ENCODE data around the gene FAM89B.

The FAM89B gene

DNA sequence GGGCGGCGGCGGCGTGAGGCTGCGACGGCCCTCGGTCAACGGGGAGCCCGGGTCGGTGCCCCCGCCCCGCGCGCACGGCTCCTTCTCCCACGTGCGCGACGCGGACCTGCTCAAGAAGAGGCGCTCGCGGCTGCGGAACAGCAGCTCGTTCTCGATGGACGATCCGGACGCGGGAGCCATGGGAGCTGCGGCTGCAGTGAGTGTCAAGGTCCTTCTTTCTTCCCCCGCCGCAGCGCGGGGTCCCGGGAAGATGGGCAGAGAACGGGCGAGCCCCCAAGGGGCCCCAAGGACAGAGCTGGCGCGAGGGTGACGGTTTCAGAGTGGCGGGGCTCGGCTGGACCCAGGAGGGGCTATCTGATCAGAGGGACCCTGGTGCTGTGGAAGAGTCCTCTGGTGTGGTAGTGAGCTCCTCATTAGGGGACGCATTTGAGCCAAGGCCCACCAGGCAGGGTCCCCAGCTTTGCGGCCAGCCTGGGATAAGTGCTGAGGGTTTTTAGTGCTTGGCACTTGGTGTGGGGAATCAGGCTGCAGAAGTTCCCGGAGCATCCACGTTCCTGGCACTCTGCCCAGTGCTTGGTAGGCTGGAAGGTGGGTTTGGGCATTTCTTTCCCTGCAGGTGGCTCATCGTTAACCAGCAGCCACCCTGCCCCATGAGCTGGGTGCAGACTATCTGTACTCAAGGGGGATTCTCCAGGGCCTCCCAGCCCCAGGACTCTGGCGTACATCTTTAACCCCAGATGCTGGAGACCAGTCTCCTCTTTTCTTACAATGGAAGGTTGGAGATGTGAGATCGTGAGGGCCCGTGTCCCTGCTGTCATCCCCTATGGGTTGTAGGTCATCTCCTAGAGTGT is 13.3 kb downstream of the FAM89B start:
- peaks cover 63% of the 10 kb centered on the region for H3K27me3 ChIP-seq (ENCODE audit: control insufficient read depth, insufficient read depth, low read length)
- no peak overlapping the region for H3K27ac ChIP-seq (ENCODE audit: low read depth, low read length)
- no peak overlapping the region for H3K9ac ChIP-seq (ENCODE audit: low read depth, low read length)
- H3K36me3 ChIP-seq (ENCODE audit: control insufficient read depth, insufficient read depth, low read length): no peaks in the 10 kb centered on the region
- H3K4me3 ChIP-seq (ENCODE audit: low read depth, low read length): no peak overlapping the region; the same call in 1 of the 2 replicates
- H3K4me1 ChIP-seq (ENCODE audit: control insufficient read depth, insufficient read depth, low read length): no peaks in the 10 kb centered on the region; the same call in 1 of the 2 replicates
- no peaks in the 10 kb centered on the region for H3K9me3 ChIP-seq (ENCODE audit: control insufficient read depth, insufficient read depth, low read length)

GRCh38 chr11:65586247-65586630 is 13.9 kb downstream of the FAM89B start:
- Histone ChIP-seq H3K27ac (ENCODE audit: low read depth, low read length) (no peak overlapping the region), H3K36me3 (ENCODE audit: control insufficient read depth, insufficient read depth, low read length) (no peaks in the 10 kb centered on the region), H3K9ac (ENCODE audit: low read depth, low read length) (no peak overlapping the region), H3K4me1 (ENCODE audit: control insufficient read depth, insufficient read depth, low read length) (no peaks in the 10 kb centered on the region; the same call in 1 of the 2 replicates), H3K27me3 (ENCODE audit: control insufficient read depth, insufficient read depth, low read length) (peaks cover 69% of the 10 kb centered on the region), H3K9me3 (ENCODE audit: control insufficient read depth, insufficient read depth, low read length) (no peaks in the 10 kb centered on the region), H3K4me3 (ENCODE audit: low read depth, low read length) (no peak overlapping the region)

DNA sequence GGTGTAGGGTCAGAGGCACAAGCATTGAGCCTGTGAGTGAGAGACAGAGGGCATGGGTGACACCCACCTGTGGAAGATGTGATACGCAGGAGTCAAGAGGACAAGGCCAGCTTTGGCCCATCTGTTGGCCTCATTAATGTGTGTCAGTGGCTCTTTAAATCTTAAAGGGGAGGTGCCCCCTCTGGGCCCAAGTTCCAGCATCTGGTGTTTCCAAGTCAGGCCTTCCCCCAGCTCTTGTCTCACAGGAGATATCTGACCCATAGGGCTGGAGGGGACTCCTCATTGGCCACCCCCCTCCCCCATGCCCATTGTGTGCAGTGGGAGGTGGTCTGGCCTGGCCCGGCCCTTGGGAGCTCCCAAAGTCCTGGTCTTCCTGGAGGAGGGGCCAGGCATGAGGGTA is 14.3 kb downstream of the FAM89B start:
- Histone ChIP-seq H3K27ac (ENCODE audit: low read depth, low read length) (no peak overlapping the region), H3K27me3 (ENCODE audit: control insufficient read depth, insufficient read depth, low read length) (peaks cover 73% of the 10 kb centered on the region), H3K9ac (ENCODE audit: low read depth, low read length) (no peak overlapping the region), H3K9me3 (ENCODE audit: control insufficient read depth, insufficient read depth, low read length) (no peaks in the 10 kb centered on the region), H3K4me1 (ENCODE audit: control insufficient read depth, insufficient read depth, low read length) (no peaks in the 10 kb centered on the region; the same call in 1 of the 2 replicates), H3K36me3 (ENCODE audit: control insufficient read depth, insufficient read depth, low read length) (no peaks in the 10 kb centered on the region), H3K4me3 (ENCODE audit: low read depth, low read length) (no peak overlapping the region)

DNA sequence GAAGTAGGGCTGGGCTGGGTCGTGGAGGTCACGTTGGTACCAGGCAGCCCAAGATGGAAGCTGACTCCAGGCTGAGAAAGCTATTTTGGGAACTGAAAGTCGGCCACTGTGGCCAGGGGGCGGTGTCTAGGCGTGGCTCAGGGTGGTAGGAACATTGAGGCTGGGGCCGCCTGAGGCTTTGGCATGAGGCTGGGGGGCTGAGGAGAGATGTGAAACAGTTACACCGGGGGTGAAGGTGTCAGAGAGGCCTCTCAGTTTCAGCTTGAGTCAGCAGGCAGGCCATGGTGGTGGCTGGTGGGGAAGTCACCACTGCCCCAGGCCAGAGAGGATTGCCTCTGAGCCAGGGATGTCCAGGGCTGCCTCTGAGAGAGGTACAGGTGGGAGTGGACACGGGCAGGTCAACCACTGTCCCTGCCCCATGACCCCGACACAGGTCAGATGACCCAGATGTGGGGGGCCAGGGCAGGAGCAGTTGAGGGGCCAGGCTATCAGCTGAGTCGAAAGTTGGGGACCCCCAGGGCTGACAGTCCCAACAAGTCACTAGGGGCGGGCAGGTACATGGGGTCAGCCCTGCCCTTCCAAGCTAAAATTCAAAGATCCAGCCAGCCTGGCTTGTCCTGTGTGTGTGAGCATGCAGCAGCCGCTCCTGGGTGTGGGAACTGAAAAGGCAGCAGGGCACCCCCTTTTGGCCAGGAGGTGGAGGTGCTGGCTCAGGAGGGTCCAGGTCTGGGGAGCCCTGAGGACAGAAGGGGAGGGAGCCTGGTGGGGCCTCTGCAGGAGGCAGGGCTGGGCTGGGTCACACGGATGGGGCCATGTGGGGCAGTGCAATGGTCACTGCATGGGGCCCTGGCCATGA is 16.1 kb downstream of the FAM89B start:
- Histone ChIP-seq H3K9ac (ENCODE audit: low read depth, low read length) (no peak overlapping the region), H3K27ac (ENCODE audit: low read depth, low read length) (no peak overlapping the region), H3K36me3 (ENCODE audit: control insufficient read depth, insufficient read depth, low read length) (no peaks in the 10 kb centered on the region)

DNA sequence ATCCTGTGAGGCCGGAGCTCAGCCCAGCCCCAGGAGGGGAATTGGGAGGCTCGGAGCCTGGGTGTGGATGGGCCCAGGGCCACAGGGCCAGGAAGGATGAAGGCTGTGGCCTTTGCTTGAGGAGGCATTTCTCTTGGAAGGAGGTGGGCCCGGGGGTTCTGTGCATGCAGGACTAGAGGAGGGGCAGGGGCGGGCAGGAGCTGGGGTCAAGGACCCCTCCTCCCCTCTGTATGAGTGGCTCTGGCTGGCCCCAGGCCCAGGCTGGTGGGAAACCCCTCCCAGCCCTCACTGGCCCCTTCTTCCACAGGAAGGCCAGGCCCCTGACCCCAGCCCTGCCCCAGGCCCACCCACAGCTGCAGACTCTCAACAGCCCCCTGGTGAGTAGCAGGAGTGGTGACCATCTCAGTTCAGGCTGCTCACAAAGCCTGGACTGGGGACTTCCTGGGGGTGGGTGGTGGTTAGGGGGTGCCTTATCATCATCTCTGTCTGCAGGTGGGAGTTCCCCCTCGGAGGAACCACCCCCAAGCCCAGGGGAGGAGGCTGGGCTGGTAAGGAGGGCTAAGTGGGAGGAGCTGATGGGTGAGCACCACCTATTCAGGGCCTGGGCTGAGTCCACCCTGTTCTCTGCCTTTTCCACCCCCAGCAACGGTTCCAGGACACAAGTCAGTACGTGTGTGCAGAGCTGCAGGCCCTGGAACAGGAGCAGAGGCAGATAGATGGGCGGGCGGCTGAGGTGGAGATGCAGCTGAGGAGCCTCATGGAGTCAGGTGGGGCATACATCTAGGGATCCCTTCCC is 17.3 kb downstream of the FAM89B start:
- no peak overlapping the region for H3K27ac ChIP-seq (ENCODE audit: low read depth, low read length)
- H3K4me3 ChIP-seq (ENCODE audit: low read depth, low read length): no peak overlapping the region
- H3K4me1 ChIP-seq (ENCODE audit: control insufficient read depth, insufficient read depth, low read length): peaks cover 3% of the 10 kb centered on the region; the same call in 1 of the 2 replicates
- peaks cover 72% of the 10 kb centered on the region for H3K27me3 ChIP-seq (ENCODE audit: control insufficient read depth, insufficient read depth, low read length)
- H3K9ac ChIP-seq (ENCODE audit: low read depth, low read length): no peak overlapping the region
- H3K36me3 ChIP-seq (ENCODE audit: control insufficient read depth, insufficient read depth, low read length): no peaks in the 10 kb centered on the region
- H3K9me3 ChIP-seq (ENCODE audit: control insufficient read depth, insufficient read depth, low read length): no peaks in the 10 kb centered on the region

More for the DNA sequence above, 16.1 kb downstream of the FAM89B start:
- Histone ChIP-seq H3K4me3 (ENCODE audit: low read depth, low read length) (no peak overlapping the region), H3K27me3 (ENCODE audit: control insufficient read depth, insufficient read depth, low read length) (peaks cover 78% of the 10 kb centered on the region), H3K9me3 (ENCODE audit: control insufficient read depth, insufficient read depth, low read length) (no peaks in the 10 kb centered on the region), H3K4me1 (ENCODE audit: control insufficient read depth, insufficient read depth, low read length) (peaks cover 3% of the 10 kb centered on the region; the same call in 1 of the 2 replicates)

- H3K9ac ChIP-seq (ENCODE audit: low read depth, low read length): no peak overlapping the region
- no peak overlapping the region for H3K27ac ChIP-seq (ENCODE audit: low read depth, low read length)
- H3K4me1 ChIP-seq (ENCODE audit: control insufficient read depth, insufficient read depth, low read length): peaks cover 3% of the 10 kb centered on the region; the same call in 1 of the 2 replicates
- peaks cover 65% of the 10 kb centered on the region for H3K27me3 ChIP-seq (ENCODE audit: control insufficient read depth, insufficient read depth, low read length)
- H3K36me3 ChIP-seq (ENCODE audit: control insufficient read depth, insufficient read depth, low read length): no peaks in the 10 kb centered on the region
- H3K4me3 ChIP-seq (ENCODE audit: low read depth, low read length): no peak overlapping the region
- no peaks in the 10 kb centered on the region for H3K9me3 ChIP-seq (ENCODE audit: control insufficient read depth, insufficient read depth, low read length)
Observed at GRCh38 chr11:65590240-65590738, 18.0 kb downstream of the FAM89B start.

DNA sequence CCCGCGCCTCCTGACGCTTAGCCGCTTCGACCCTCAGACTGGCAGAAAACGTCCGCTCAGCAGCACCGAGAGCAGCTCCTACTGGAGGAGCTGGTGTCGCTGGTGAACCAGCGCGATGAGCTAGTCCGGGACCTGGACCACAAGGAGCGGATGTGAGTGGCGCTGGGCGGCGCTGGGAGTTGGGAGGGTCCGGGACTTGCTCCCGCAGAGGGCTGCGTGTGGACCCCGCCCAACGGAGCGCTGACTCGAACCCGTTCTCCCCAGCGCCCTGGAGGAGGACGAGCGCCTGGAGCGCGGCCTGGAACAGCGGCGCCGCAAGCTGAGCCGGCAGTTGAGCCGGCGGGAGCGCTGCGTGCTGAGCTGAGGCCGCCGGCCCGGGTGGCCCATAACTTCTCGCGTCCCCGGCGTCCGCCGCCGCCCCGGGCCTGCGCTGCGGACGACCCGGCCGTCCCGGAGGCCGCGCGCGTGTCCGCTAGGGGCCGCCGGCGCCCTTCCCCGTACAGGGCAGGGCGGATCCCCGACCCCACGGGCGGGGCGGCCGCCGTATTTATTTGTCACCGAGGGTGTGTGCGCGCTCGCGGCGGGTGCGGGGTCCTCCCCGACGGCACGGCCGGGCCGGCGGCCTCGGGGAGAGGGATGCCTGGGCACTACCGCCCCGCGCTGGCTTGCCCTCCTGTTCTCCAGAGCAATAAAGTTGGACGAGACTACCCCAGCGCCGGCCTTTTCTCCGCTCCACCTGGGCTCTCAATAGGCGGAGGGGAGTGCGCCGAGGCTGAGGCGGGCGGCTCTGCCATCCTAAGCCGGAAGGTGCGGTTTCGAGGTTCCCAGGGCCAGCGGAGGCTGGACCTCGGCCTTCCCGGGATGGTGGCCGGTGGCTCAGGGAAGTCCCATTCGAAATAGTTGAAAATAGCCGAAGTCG is 19.9 kb downstream of the FAM89B start:
- peaks cover 3% of the 10 kb centered on the region; the same call in 1 of the 2 replicates for H3K4me1 ChIP-seq (ENCODE audit: control insufficient read depth, insufficient read depth, low read length)
- no peak overlapping the region for H3K9ac ChIP-seq (ENCODE audit: low read depth, low read length)
- H3K9me3 ChIP-seq (ENCODE audit: control insufficient read depth, insufficient read depth, low read length): no peaks in the 10 kb centered on the region
- H3K4me3 ChIP-seq (ENCODE audit: low read depth, low read length): peak overlapping the region; percentile 66
- H3K27ac ChIP-seq (ENCODE audit: low read depth, low read length): peak overlapping the region; percentile 20
- H3K27me3 ChIP-seq (ENCODE audit: control insufficient read depth, insufficient read depth, low read length): peaks cover 50% of the 10 kb centered on the region
- no peaks in the 10 kb centered on the region for H3K36me3 ChIP-seq (ENCODE audit: control insufficient read depth, insufficient read depth, low read length)

- H3K4me3 ChIP-seq (ENCODE audit: low read depth, low read length): peak overlapping the region; percentile 66
- H3K4me1 ChIP-seq (ENCODE audit: control insufficient read depth, insufficient read depth, low read length): peaks cover 3% of the 10 kb centered on the region; the same call in 1 of the 2 replicates
- H3K36me3 ChIP-seq (ENCODE audit: control insufficient read depth, insufficient read depth, low read length): peaks cover 2% of the 10 kb centered on the region; the same call in 1 of the 2 replicates
- H3K27ac ChIP-seq (ENCODE audit: low read depth, low read length): no peak overlapping the region
- H3K9me3 ChIP-seq (ENCODE audit: control insufficient read depth, insufficient read depth, low read length): no peaks in the 10 kb centered on the region
- H3K9ac ChIP-seq (ENCODE audit: low read depth, low read length): no peak overlapping the region
- peaks cover 43% of the 10 kb centered on the region for H3K27me3 ChIP-seq (ENCODE audit: control insufficient read depth, insufficient read depth, low read length)
Observed at GRCh38 chr11:65592858-65593517, 20.6 kb downstream of the FAM89B start.

GRCh38 chr11:65593518-65594414 is 21.4 kb downstream of the FAM89B start:
- Histone ChIP-seq H3K27me3 (ENCODE audit: control insufficient read depth, insufficient read depth, low read length) (peaks cover 43% of the 10 kb centered on the region), H3K4me1 (ENCODE audit: control insufficient read depth, insufficient read depth, low read length) (peaks cover 3% of the 10 kb centered on the region; the same call in 1 of the 2 replicates), H3K9me3 (ENCODE audit: control insufficient read depth, insufficient read depth, low read length) (no peaks in the 10 kb centered on the region), H3K9ac (ENCODE audit: low read depth, low read length) (no peak overlapping the region), H3K36me3 (ENCODE audit: control insufficient read depth, insufficient read depth, low read length) (peaks cover 10% of the 10 kb centered on the region), H3K27ac (ENCODE audit: low read depth, low read length) (no peak overlapping the region), H3K4me3 (ENCODE audit: low read depth, low read length) (no peak overlapping the region)
